Measurements from ENCODE around the gene MICU2.

The MICU2 gene

DNA sequence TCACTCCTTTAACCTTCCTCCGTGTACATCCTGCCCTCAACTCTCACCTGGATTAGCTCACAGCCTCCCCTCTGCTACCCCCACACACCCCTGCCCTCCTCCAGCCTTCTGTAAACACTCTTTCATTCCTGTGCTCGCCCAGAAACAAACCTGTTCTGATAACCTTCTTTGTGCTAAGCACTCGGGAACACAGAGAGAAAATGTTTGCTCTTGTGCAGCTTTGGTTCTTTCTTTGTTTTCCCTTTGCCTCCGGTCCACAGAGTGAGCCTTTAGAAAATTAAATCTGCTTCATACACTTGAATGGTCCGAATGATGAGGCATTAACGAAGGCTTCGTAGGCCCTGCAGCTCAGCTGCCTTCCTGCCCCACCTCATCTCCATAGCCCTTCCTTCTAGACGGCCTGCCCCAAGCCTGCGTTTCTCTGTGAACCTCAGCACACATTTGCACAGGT lies 138.2 kb downstream of the MICU2 start:
- DNase-seq (ENCODE audit: low read depth), result no peak
- TF ChIP-seq, protein P1, sequence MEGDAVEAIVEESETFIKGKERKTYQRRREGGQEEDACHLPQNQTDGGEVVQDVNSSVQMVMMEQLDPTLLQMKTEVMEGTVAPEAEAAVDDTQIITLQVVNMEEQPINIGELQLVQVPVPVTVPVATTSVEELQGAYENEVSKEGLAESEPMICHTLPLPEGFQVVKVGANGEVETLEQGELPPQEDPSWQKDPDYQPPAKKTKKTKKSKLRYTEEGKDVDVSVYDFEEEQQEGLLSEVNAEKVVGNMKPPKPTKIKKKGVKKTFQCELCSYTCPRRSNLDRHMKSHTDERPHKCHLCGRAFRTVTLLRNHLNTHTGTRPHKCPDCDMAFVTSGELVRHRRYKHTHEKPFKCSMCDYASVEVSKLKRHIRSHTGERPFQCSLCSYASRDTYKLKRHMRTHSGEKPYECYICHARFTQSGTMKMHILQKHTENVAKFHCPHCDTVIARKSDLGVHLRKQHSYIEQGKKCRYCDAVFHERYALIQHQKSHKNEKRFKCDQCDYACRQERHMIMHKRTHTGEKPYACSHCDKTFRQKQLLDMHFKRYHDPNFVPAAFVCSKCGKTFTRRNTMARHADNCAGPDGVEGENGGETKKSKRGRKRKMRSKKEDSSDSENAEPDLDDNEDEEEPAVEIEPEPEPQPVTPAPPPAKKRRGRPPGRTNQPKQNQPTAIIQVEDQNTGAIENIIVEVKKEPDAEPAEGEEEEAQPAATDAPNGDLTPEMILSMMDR (IDR thresholded peaks at IDR 0.05; ENCODE audit: control insufficient read depth, insufficient read depth, low read depth, low read length, missing control alignments), result no peak
- H3K4me3 ChIP-seq (ENCODE audit: control insufficient read depth, low read depth, low read length), result no peak overlapping the region

DNA sequence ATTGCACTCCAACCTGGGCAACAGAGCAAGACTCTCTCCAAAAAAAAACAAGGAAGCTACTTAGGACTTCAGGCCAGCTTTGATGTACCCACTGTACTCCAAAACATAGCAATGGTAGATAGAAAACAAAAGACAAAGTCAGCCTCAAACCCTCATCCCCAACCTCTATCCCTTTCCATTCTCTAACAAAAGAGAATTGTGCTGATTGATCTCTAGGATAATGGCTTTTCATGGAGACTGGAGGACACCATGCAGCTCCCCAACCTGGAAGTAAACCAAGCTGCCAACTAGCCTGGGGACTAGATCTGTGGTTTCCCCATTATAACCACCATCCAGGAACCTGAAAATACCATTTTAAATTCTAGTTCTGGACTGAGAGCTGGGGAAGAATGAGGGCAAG lies 140.5 kb downstream of the MICU2 start:
- no peak overlapping the region for H3K4me3 ChIP-seq (ENCODE audit: control insufficient read depth, low read depth, low read length)
- TF ChIP-seq, protein P1 (IDR thresholded peaks at IDR 0.05; ENCODE audit: control insufficient read depth, insufficient read depth, low read depth, low read length, missing control alignments), result no peak
- DNase-seq (ENCODE audit: low read depth), result no peak

DNA sequence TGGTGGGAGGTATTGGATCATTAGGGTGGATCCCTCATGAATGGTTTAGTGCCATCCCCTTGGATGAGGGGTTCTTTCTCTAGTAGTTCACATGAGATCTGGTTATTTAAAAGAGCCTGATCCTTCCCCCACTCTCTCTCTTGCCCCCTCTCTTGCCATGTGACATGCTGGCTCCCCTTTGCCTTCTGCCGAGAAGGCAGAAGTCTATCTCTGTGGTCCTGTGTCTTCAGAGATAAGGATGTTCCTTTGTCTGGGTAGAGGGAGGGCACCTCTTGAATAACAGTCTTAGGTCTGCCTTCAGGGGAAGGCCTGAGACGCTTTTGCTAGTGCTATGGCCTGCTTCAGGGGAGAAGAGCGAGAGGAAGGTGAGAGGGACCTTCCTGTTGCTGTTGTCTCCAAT lies 142.8 kb downstream of the MICU2 start:
- TF ChIP-seq, protein P1 (IDR thresholded peaks at IDR 0.05; ENCODE audit: control insufficient read depth, insufficient read depth, low read depth, low read length, missing control alignments), result no peak

DNA sequence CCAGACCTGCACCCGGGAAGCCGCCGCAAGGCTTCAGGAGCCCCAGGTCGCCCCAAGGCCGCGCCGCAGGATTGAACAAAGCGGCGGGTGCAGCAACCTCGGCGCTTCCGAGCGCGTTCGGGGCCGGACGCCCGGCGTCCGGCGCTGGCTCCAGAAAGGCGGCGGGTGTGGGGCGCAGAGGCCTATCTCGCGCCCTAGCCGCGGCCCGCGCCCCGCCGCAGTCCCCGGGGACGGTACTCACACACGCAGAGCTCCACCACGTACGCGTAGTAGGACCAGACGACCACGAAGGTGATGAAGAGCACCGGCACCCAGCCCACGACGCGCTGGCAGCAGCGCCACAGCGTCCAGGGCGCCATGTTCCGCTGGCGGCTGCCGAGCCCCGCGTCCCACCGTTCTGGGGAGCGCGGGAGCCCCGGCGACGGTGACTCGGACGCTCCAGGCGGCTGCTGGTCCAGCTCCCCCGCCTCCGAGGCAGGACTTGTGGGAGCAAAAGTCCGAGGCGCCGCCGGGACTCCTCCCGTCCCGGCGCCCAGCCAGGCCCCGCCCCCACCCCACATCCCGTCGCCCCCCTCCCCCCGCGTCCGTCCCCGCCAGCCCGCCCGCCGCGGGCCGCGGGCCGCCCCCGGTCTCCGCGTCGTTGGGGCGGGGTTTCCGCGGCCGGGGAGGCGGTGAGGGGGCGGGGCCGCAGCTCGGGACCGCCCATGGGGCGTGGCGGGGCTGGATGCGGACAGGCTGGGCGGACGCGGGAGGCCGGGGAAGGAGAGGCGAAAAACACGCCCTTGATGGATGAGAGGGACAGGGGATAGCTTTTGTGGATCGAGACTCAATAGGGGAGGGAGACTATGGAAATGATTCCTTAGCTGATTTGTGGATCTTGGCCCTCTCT lies 144.9 kb downstream of the MICU2 start, which contains the start of gene ZDHHC20:
TSS of gene ZDHHC20 (minus strand) at position 491 of the 889 bp plus-strand sequence. CDS start at position 359, 132 bp downstream.
- H3K4me3 ChIP-seq (ENCODE audit: control insufficient read depth, low read depth, low read length), result peak within 1 kb of the TSS; percentile 91
- TF ChIP-seq, protein P1 (IDR thresholded peaks at IDR 0.05; ENCODE audit: control insufficient read depth, insufficient read depth, low read depth, low read length, missing control alignments), result no peak
- DNase-seq (ENCODE audit: low read depth), result no peak

More for the DNA sequence above, 142.8 kb downstream of the MICU2 start:
- H3K4me3 ChIP-seq (ENCODE audit: control insufficient read depth, low read depth, low read length), result no peak overlapping the region
- DNase-seq (ENCODE audit: low read depth), result no peak

DNA sequence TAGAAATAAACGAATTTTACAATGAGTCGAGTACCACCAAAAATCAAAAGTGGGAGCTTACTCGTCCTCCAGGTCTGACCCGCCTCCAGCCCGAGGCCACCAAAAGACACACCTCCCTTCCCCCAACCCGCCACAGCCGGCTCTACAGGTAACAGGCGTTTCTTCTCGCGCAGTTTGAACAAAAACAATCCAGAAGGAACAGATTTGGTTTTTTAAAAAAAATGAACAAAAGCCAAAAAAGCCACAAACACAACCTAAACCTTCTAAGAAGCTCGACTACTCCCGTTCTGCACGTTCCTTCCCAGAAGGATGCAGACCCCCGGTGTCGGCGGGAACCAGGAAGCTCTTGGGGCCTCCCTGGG lies 145.5 kb downstream of the MICU2 start:
- no peak for DNase-seq (ENCODE audit: low read depth)
- peak overlapping the region; percentile 91 for H3K4me3 ChIP-seq (ENCODE audit: control insufficient read depth, low read depth, low read length)
- TF ChIP-seq, protein P1 (IDR thresholded peaks at IDR 0.05; ENCODE audit: control insufficient read depth, insufficient read depth, low read depth, low read length, missing control alignments), result no peak

DNA sequence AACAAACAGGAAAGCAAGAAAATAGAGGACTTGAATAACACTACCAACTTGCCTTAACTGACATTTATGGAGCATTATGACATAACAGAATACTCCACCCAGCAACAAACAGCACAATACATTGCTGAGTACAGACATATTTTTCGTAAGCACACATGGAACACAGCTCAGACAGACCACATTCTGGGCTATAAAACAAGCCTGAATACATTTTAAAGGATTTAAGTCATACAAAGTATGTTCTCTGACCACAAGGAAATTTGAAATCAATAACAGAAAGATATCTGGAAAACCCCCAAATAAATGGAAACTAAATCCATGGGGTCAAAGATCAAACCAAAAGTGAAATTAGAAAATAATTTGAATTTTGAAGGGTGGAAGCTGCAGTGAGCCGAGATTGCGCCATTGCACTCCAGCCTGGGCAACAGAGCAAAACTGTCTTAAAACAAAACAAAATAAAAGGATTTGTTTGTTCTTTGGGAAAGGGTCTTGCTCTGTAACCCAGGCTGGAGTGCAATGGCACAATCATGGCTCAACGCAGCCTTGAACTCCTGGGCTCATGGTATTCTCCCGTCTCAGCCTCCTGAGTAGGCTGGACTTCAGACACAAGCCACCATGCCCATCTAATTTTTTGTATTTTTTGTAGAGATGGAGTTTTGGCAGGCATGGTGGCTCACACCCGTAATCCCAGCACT lies 150.4 kb downstream of the MICU2 start:
- peak; percentile 56 for DNase-seq (ENCODE audit: low read depth)
- H3K4me3 ChIP-seq (ENCODE audit: control insufficient read depth, low read depth, low read length), result no peak overlapping the region
- TF ChIP-seq, protein P1 (IDR thresholded peaks at IDR 0.05; ENCODE audit: control insufficient read depth, insufficient read depth, low read depth, low read length, missing control alignments), result no peak

Data from AG09309 (cell line).